ENCODE results near the gene HTD2.
"Not testable (repeated sequence)": the region's sequence is repeated elsewhere in the genome, so short reads cannot be mapped to it uniquely, and the experiment has no call there.

HTD2 gene

GRCh38 chr3:58305882-58306711 lies at the start of gene HTD2, which contains the start of gene RPP14:
TSS of gene HTD2 (plus strand) at chr3:58306520. CDS start at chr3:58317614, 11,094 bp downstream.
TSS of gene RPP14 (plus strand) at chr3:58306245. CDS start at chr3:58310330, 4,085 bp downstream.
- peak; percentile 60 for DNase-seq

- DNase-seq, result no peak
These were observed 47.8 kb upstream of the HTD2 start for GRCh38 chr3:58258392-58259055.

GRCh38 chr3:58260261-58260731 lies 46.0 kb upstream of the HTD2 start:
- DNase-seq, result no peak

- DNase-seq, result peak; percentile 6
These were observed 45.6 kb upstream of the HTD2 start for GRCh38 chr3:58260733-58261132.

GRCh38 chr3:58261954-58262666 lies 44.2 kb upstream of the HTD2 start:
- no peak for DNase-seq

GRCh38 chr3:58266577-58266976 lies 39.7 kb upstream of the HTD2 start:
- no peak for DNase-seq

- not testable (repeated sequence) for DNase-seq
These were observed 38.8 kb upstream of the HTD2 start for GRCh38 chr3:58267543-58267942.

GRCh38 chr3:58269356-58269755 lies 37.0 kb upstream of the HTD2 start:
- no peak for DNase-seq

- no peak for DNase-seq
These were observed 35.8 kb upstream of the HTD2 start for GRCh38 chr3:58270485-58270884.

- DNase-seq, result no peak
These were observed 34.3 kb upstream of the HTD2 start for GRCh38 chr3:58271901-58272501.

- DNase-seq, result no peak
These were observed 33.4 kb upstream of the HTD2 start for GRCh38 chr3:58272891-58273290.

GRCh38 chr3:58273362-58273761 lies 33.0 kb upstream of the HTD2 start:
- DNase-seq, result not testable (repeated sequence)

GRCh38 chr3:58274027-58274614 lies 32.2 kb upstream of the HTD2 start:
- DNase-seq, result no peak

- no peak for DNase-seq
These were observed 25.3 kb upstream of the HTD2 start for GRCh38 chr3:58281069-58281468.

- no peak for DNase-seq
These were observed 21.0 kb upstream of the HTD2 start for GRCh38 chr3:58285334-58285733.

- DNase-seq, result no peak
These were observed 19.0 kb upstream of the HTD2 start for GRCh38 chr3:58287354-58287753.

GRCh38 chr3:58288011-58288728 lies 18.1 kb upstream of the HTD2 start:
- DNase-seq, result no peak

GRCh38 chr3:58288964-58289613 lies 17.2 kb upstream of the HTD2 start:
- not testable (repeated sequence) for DNase-seq

- not testable (repeated sequence) for DNase-seq
These were observed 15.9 kb upstream of the HTD2 start for GRCh38 chr3:58290446-58290845.

- no peak for DNase-seq
These were observed 14.5 kb upstream of the HTD2 start for GRCh38 chr3:58291671-58292338.

- DNase-seq, result no peak
These were observed 13.5 kb upstream of the HTD2 start for GRCh38 chr3:58292866-58293265.

All from DMS79 (cell line).